ENCODE data around the gene CABP5. TPM values are rescaled to one million over a fixed set of nuclear protein-coding genes. Genes with fewer than 3 reads are reported as not detected.

The CABP5 gene
- total RNA-seq, 4 donors from 2014 or later = not detected

DNA sequence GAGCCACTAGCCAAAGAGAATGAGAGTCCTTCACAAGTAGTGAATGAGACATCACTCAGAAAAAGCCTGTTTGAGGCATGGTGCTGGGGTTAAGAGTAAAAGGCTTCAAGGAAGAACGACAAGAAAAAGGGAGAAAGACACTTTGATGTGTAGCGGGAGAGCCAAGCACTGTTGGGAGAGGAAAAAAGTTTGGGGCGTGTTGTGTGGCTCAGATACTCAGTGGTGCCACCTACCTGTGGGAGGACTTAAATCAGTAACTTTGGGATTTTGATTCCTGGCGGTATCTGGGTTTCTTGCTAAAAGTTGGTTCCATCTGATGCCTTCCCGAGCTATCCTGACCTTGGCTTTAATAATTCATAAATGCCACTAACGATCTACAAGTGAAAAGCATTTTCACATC lies 37.1 kb downstream of the CABP5 start:
- DNase-seq (ENCODE audit: low spot score in 2 of 2) = no peak
- no peaks in the 10 kb centered on the region for H3K4me1 ChIP-seq
- WGBS = 74% methylated on average over 6 of the region's 6 CpGs
- no peaks in the 10 kb centered on the region for H3K9me3 ChIP-seq
- H3K36me3 ChIP-seq = no peaks in the 10 kb centered on the region
- H3K27ac ChIP-seq = no peak overlapping the region
- TF ChIP-seq POLR2AphosphoS5 (IDR thresholded peaks at IDR 0.05) (no peak), POLR2A (IDR thresholded peaks at IDR 0.05) (no peak), EP300 (IDR thresholded peaks at IDR 0.05) (no peak)
- TF ChIP-seq, protein P1, sequence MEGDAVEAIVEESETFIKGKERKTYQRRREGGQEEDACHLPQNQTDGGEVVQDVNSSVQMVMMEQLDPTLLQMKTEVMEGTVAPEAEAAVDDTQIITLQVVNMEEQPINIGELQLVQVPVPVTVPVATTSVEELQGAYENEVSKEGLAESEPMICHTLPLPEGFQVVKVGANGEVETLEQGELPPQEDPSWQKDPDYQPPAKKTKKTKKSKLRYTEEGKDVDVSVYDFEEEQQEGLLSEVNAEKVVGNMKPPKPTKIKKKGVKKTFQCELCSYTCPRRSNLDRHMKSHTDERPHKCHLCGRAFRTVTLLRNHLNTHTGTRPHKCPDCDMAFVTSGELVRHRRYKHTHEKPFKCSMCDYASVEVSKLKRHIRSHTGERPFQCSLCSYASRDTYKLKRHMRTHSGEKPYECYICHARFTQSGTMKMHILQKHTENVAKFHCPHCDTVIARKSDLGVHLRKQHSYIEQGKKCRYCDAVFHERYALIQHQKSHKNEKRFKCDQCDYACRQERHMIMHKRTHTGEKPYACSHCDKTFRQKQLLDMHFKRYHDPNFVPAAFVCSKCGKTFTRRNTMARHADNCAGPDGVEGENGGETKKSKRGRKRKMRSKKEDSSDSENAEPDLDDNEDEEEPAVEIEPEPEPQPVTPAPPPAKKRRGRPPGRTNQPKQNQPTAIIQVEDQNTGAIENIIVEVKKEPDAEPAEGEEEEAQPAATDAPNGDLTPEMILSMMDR (IDR thresholded peaks at IDR 0.05) = no peak
- no peak overlapping the region for H3K4me3 ChIP-seq
- peaks cover 14% of the 10 kb centered on the region for H3K27me3 ChIP-seq

DNA sequence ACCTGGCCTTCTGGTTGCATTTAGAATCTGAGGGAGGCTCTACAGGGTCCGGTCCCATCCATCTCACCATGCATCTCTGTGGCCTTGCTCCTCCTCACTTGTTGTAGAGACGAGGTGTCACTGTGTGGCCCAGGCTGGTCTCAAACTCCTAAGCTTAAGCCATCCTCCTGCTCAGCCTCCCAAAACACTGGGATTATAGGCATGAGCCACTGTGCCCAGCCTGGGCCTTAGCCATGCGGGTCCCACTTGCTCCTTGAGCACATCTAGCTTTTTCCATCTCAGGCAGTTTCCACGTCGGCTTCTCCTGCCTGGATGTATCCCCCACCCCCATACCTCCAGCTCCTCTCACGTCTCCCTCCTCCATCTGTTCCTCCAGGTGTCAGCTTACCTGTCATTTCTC lies 39.6 kb downstream of the CABP5 start:
- Histone ChIP-seq H3K4me3 (no peak overlapping the region), H3K27me3 (peaks cover 21% of the 10 kb centered on the region), H3K9me3 (no peaks in the 10 kb centered on the region), H3K36me3 (no peaks in the 10 kb centered on the region), H3K27ac (no peak overlapping the region), H3K4me1 (no peaks in the 10 kb centered on the region)
- no peak for TF ChIP-seq EP300 (IDR thresholded peaks at IDR 0.05)
- TF ChIP-seq POLR2A (IDR thresholded peaks at IDR 0.05) = no peak
- TF ChIP-seq, protein P1 (IDR thresholded peaks at IDR 0.05) = no peak
- 74% methylated on average over 6 of the region's 6 CpGs for WGBS
- no peak for DNase-seq (ENCODE audit: low spot score in 2 of 2)

DNA sequence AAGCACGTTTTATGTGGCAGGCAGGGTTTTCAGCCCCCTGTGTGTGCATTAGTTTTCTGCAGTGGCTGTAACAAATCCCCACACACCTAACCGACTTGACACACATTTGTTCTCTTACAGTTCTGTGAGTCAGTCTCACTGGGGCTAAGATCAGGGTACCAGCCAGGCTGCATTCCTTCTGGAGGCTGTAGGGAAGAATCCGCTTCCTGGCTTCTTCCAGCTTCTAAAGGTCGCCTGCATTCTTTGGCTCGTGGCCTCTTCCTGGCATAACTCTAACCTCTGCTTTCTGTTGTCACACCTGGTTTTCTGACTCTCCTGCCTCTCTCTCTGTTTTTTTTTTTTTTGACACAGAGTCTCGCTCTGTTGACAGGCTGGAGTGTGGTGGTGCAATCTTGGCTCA lies 43.0 kb downstream of the CABP5 start:
- Histone ChIP-seq H3K27ac (no peak overlapping the region), H3K36me3 (no peaks in the 10 kb centered on the region), H3K27me3 (peaks cover 18% of the 10 kb centered on the region), H3K4me3 (no peak overlapping the region), H3K4me1 (no peaks in the 10 kb centered on the region), H3K9me3 (no peaks in the 10 kb centered on the region)
- 75% methylated on average over 6 of the region's 6 CpGs for WGBS
- DNase-seq (ENCODE audit: low spot score in 2 of 2) = no peak
- no peak for TF ChIP-seq POLR2AphosphoS5 (IDR thresholded peaks at IDR 0.05)

DNA sequence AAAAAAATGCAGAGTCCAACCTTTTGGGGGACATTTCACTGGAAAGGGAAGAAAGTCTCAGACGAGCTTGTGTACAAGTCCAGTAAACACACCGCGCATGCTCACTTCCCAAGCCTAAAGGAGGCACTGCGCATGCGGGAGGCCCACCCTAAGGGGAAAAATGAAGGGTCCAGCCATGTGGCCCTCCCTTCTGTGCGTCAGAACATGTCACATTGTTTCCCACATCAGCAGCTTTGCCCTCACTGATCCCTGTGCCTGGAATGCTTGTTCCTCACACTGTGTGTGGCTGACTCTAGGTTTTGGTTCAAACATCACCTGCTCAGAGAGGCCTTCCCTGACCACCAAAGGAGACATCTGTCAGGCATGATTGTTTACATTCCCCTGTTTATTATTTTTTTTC lies 45.1 kb downstream of the CABP5 start:
- H3K4me3 ChIP-seq = no peak overlapping the region
- 81% methylated on average over 6 of the region's 6 CpGs for WGBS

DNA sequence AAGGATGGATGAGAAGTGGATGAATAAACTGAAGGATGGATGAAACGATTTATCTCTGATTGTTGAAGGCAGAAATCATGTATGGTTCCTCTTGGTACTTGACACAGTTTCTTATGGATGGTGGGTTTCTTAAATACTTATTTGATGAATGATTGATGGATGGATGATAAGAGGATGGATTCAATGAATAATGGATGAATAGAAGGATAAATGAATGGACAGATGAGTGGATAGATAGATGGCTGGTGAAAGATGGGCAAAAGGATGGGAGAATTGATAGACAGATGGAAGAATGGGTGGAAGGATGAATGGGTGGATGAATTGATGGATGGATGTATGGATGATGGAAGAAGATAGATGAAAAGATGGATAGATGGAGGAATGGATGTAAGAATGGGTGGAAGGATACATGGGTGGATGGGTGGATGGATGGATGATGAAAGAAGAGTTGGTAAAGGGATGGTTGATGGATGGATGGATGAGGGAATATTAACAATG lies 47.6 kb downstream of the CABP5 start:
- Histone ChIP-seq H3K36me3 (no peaks in the 10 kb centered on the region), H3K27ac (no peak overlapping the region), H3K4me3 (no peak overlapping the region), H3K27me3 (peaks cover 27% of the 10 kb centered on the region), H3K9me3 (no peaks in the 10 kb centered on the region), H3K4me1 (no peaks in the 10 kb centered on the region)
- no peak for DNase-seq (ENCODE audit: low spot score in 2 of 2)
- TF ChIP-seq EP300 (IDR thresholded peaks at IDR 0.05) = no peak
- TF ChIP-seq, protein P1 (IDR thresholded peaks at IDR 0.05) = no peak
- TF ChIP-seq POLR2A (IDR thresholded peaks at IDR 0.05) = no peak
- no peak for TF ChIP-seq POLR2AphosphoS5 (IDR thresholded peaks at IDR 0.05)
- 77% methylated on average over 1 of the region's 1 CpG for WGBS

More for the DNA sequence above, 45.1 kb downstream of the CABP5 start:
- no peaks in the 10 kb centered on the region for H3K36me3 ChIP-seq
- H3K27ac ChIP-seq = no peak overlapping the region
- DNase-seq (ENCODE audit: low spot score in 2 of 2) = no peak
- H3K9me3 ChIP-seq = no peaks in the 10 kb centered on the region
- H3K27me3 ChIP-seq = peaks cover 18% of the 10 kb centered on the region
- no peaks in the 10 kb centered on the region for H3K4me1 ChIP-seq
- TF ChIP-seq POLR2AphosphoS5 (IDR thresholded peaks at IDR 0.05) (no peak), POLR2A (IDR thresholded peaks at IDR 0.05) (no peak), EP300 (IDR thresholded peaks at IDR 0.05) (no peak)
- TF ChIP-seq, protein P1 (IDR thresholded peaks at IDR 0.05) = no peak

DNA sequence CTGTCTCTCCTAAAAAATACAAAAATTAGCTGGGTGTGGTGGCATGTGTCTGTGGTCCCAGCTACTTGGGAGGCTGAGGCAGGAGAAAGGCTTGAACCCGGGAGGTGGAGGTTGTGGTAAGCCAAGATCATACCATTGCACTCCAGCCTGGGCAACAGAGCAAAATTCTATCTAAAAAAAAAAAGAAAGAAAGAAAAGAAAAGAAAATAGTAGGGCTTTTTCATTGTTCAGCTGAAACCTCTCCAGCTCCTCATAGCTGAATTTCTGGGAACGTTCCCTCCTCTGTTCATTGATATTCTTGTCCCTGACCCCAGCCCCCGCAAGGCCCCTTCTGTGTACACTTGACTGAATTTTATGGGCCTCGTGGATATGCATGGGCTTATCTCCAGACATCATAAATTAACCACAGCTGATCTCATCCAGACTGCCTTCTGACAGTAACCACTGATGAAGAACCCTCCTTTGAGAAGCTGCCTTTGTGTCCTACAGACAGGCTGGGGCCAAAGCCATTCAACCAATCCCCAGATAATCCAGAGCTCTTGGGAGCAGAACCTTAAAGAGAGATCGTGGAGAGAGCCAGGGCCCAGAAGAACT lies 49.6 kb downstream of the CABP5 start, which contains the start of gene ELSPBP1:
Gene ELSPBP1 (plus strand): TSS at position 424 of the 594 bp plus-strand sequence. CDS start 14,036 bp downstream, outside the sequence.
- no peaks in the 10 kb centered on the region for H3K4me1 ChIP-seq
- no peak within 1 kb of the TSS for H3K27ac ChIP-seq
- no peak for DNase-seq (ENCODE audit: low spot score in 2 of 2)
- H3K9me3 ChIP-seq = no peaks in the 10 kb centered on the region
- H3K4me3 ChIP-seq = no peak within 1 kb of the TSS
- no peaks in the 10 kb centered on the region for H3K36me3 ChIP-seq
- TF ChIP-seq POLR2AphosphoS5 (IDR thresholded peaks at IDR 0.05) = no peak
- no peak for TF ChIP-seq POLR2A (IDR thresholded peaks at IDR 0.05)
- TF ChIP-seq, protein P1 (IDR thresholded peaks at IDR 0.05) = no peak
- no peak for TF ChIP-seq EP300 (IDR thresholded peaks at IDR 0.05)
- 35% methylated on average over 5 of the region's 5 CpGs for WGBS
- peaks cover 28% of the 10 kb centered on the region for H3K27me3 ChIP-seq
